SU-DHL-6 (cell line): ENCODE measurements around the gene NMT1.

Experiments
- H2AFZ ChIP-seq: fragments of 200-600 bp; sonication (generic); 2 replicates; pipeline ENCODE4 v1.6.1; 2014; ENCODE audit warnings: low read depth, mild to moderate bottlenecking, moderate library complexity, mixed read lengths, antibody characterized with exemption, low read length; ENCODE audit not compliant: severe bottlenecking
- H3F3A ChIP-seq: fragments of 200-600 bp; shearing (Covaris generic); 2 replicates; pipeline ENCODE4 v1.6.0; 2016; ENCODE audit warnings: antibody characterized with exemption, mild to moderate bottlenecking; ENCODE audit not compliant: insufficient read depth
- H3K27ac ChIP-seq: fragments of 200-600 bp; sonication (generic); 2 replicates; pipeline ENCODE4 v1.5.1; 2016; ENCODE audit warnings: low read depth, mild to moderate bottlenecking, low read length, moderate library complexity, mixed read lengths
- H3K27me3 ChIP-seq: fragments of 200-600 bp; sonication (generic), shearing (Covaris generic); 2 replicates; pipeline ENCODE4 v1.6.0; 2014; ENCODE audit warnings: mild to moderate bottlenecking, low read length
- H3K36me3 ChIP-seq: fragments of 200-600 bp; sonication (generic); 2 replicates; pipeline ENCODE4 v1.6.1; 2014; ENCODE audit warnings: mild to moderate bottlenecking, low read length, mixed read lengths
- H3K4me2 ChIP-seq: fragments of 300-600, 200-600 bp; shearing (Covaris generic), sonication (generic); 2 replicates; pipeline ENCODE4 v1.6.0; 2014; ENCODE audit warnings: low read length, low read depth, mild to moderate bottlenecking; ENCODE audit not compliant: poor library complexity, severe bottlenecking
- H3K4me3 ChIP-seq: fragments of 200-600 bp; sonication (generic); 2 replicates; pipeline ENCODE4 v1.5.1; 2014; ENCODE audit warnings: antibody characterized with exemption, low read length, mild to moderate bottlenecking, mixed read lengths; ENCODE audit not compliant: insufficient read depth, poor library complexity, severe bottlenecking
- H3K79me2 ChIP-seq: fragments of 200-600 bp; sonication (generic); 2 replicates; pipeline ENCODE4 v1.6.1; 2014; ENCODE audit warnings: mild to moderate bottlenecking, low read length, moderate library complexity; ENCODE audit not compliant: insufficient read depth
- H3K9ac ChIP-seq: fragments of 200-600 bp; sonication (generic); 2 replicates; pipeline ENCODE4 v1.7.0; 2014; ENCODE audit warnings: mild to moderate bottlenecking, low read length
- H3K9me2 ChIP-seq: fragments of 200-600 bp; sonication (generic); replicated peaks from 2 replicates; pipeline ENCODE4 v1.6.1; 2014; ENCODE audit warnings: low read length; ENCODE audit not compliant: insufficient read depth
- H3K9me3 ChIP-seq: fragments of 200-600 bp; sonication (generic); 2 replicates; pipeline ENCODE4 v1.6.1; 2014; ENCODE audit warnings: low read length, mixed read lengths; ENCODE audit not compliant: insufficient read depth
- H4K20me1 ChIP-seq: fragments of 200-600 bp; sonication (generic); 2 replicates; pipeline ENCODE4 v1.6.1; 2014; ENCODE audit warnings: low read depth, mild to moderate bottlenecking, antibody characterized with exemption, low read length, moderate library complexity, mixed read lengths
- CTCF ChIP-seq: fragments of 200-600 bp; sonication (generic); IDR thresholded peaks from one replicate; pipeline ENCODE4 v1.5.1; 2017; ENCODE audit warnings: antibody characterized with exemption, mild to moderate bottlenecking, low read length, moderate library complexity; ENCODE audit not compliant: insufficient read depth, poor library complexity, severe bottlenecking
- EZH2phosphoT487 ChIP-seq: fragments of 200-600 bp; sonication (generic), shearing (Covaris generic); conservative IDR thresholded peaks from 2 replicates; pipeline ENCODE4 v1.6.1; 2018; ENCODE audit warnings: mild to moderate bottlenecking, antibody characterized with exemption, low read length, moderate library complexity, mixed read lengths

NMT1 gene

GRCh38 chr17:45132572-45133463 is 71.7 kb downstream of the NMT1 start:
- Histone ChIP-seq H3K36me3 (no peaks in the 10 kb centered on the region), H2AFZ (peak overlapping the region; percentile 95), H3K4me2 (peak overlapping the region; percentile 83), H3K27ac (peak overlapping the region; percentile 54), H3K27me3 (no peaks in the 10 kb centered on the region), H3K9me3 (no peaks in the 10 kb centered on the region), H3K9me2 (no peaks in the 10 kb centered on the region), H4K20me1 (no peaks in the 10 kb centered on the region), H3K4me3 (peak overlapping the region; percentile 63), H3K9ac (peak overlapping the region; percentile 61), H3F3A (peaks cover 4% of the 10 kb centered on the region; the same call in 1 of the 2 replicates), H3K79me2 (no peaks in the 10 kb centered on the region)
- peak; percentile 64 for TF ChIP-seq CTCF
- no peak for TF ChIP-seq EZH2phosphoT487

- H3K9me2 ChIP-seq, result no peaks in the 10 kb centered on the region
- H3K4me3 ChIP-seq, result peak within 1 kb of the TSS; percentile 49
- H2AFZ ChIP-seq, result peak within 1 kb of the TSS; percentile 88
- no peaks in the 10 kb centered on the region for H3K36me3 ChIP-seq
- peaks cover 4% of the 10 kb centered on the region; the same call in 1 of the 2 replicates for H3F3A ChIP-seq
- H3K79me2 ChIP-seq, result no peaks in the 10 kb centered on the region
- no peaks in the 10 kb centered on the region for H3K27me3 ChIP-seq
- H3K9me3 ChIP-seq, result no peaks in the 10 kb centered on the region
- H3K4me2 ChIP-seq, result peak within 1 kb of the TSS; percentile 58
- no peak within 1 kb of the TSS for H3K27ac ChIP-seq
- H4K20me1 ChIP-seq, result no peaks in the 10 kb centered on the region
- H3K9ac ChIP-seq, result peak within 1 kb of the TSS; percentile 51
- no peak for TF ChIP-seq EZH2phosphoT487
- peak; percentile 100 for TF ChIP-seq CTCF
Observed at GRCh38 chr17:45135192-45135977, 74.3 kb downstream of the NMT1 start, which contains the start of gene ACBD4. TSS of gene ACBD4 (plus strand) at chr17:45135687. CDS start at chr17:45136145, 458 bp downstream.

- H3F3A ChIP-seq, result peaks cover 4% of the 10 kb centered on the region; the same call in 1 of the 2 replicates
- peak overlapping the region; percentile 49 for H3K4me3 ChIP-seq
- peak overlapping the region; percentile 51 for H3K9ac ChIP-seq
- no peaks in the 10 kb centered on the region for H4K20me1 ChIP-seq
- TF ChIP-seq CTCF, result no peak
- TF ChIP-seq EZH2phosphoT487, result no peak
- H3K27ac ChIP-seq, result no peak overlapping the region
- no peaks in the 10 kb centered on the region for H3K36me3 ChIP-seq
- no peaks in the 10 kb centered on the region for H3K9me3 ChIP-seq
- H3K79me2 ChIP-seq, result no peaks in the 10 kb centered on the region
- H3K4me2 ChIP-seq, result peak overlapping the region; percentile 58
- peak overlapping the region; percentile 88 for H2AFZ ChIP-seq
- H3K27me3 ChIP-seq, result no peaks in the 10 kb centered on the region
- no peaks in the 10 kb centered on the region for H3K9me2 ChIP-seq
Observed at GRCh38 chr17:45135978-45136791, 75.1 kb downstream of the NMT1 start.
